LNCAP (cell line): Measurements from ENCODE around the gene ADGRG6.

ENCODE experiments used
- TF ChIP-seq, protein P1 (sequence below): fragments of 450-650 bp; IDR thresholded peaks from 2 replicates; pipeline ENCODE4 v1.5.1; 2017; ENCODE audit warnings: mild to moderate bottlenecking

Gene ADGRG6

DNA sequence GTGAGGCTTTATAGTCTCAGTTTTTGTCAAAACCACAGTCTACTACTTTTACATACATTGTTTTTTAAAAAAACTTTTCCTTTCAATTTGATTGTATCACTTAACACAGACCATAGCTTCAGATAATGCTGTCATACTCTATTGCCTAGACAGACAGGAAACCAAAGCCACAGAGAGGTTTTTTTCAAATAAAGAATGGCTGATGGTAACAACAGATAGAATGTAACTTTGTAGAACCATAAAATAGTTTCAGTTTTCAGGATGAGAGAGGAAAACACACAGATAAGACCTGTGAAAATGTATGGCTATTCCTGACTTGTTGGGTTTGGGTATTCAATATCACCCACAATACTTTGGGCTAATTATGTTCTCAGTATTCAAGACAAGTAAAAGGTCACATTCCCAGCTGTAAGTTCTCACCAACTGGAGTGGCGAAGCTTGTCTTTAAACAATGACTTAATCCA, 94.0 kb downstream of the ADGRG6 start:
- TF ChIP-seq, protein P1, sequence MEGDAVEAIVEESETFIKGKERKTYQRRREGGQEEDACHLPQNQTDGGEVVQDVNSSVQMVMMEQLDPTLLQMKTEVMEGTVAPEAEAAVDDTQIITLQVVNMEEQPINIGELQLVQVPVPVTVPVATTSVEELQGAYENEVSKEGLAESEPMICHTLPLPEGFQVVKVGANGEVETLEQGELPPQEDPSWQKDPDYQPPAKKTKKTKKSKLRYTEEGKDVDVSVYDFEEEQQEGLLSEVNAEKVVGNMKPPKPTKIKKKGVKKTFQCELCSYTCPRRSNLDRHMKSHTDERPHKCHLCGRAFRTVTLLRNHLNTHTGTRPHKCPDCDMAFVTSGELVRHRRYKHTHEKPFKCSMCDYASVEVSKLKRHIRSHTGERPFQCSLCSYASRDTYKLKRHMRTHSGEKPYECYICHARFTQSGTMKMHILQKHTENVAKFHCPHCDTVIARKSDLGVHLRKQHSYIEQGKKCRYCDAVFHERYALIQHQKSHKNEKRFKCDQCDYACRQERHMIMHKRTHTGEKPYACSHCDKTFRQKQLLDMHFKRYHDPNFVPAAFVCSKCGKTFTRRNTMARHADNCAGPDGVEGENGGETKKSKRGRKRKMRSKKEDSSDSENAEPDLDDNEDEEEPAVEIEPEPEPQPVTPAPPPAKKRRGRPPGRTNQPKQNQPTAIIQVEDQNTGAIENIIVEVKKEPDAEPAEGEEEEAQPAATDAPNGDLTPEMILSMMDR: no peak

DNA sequence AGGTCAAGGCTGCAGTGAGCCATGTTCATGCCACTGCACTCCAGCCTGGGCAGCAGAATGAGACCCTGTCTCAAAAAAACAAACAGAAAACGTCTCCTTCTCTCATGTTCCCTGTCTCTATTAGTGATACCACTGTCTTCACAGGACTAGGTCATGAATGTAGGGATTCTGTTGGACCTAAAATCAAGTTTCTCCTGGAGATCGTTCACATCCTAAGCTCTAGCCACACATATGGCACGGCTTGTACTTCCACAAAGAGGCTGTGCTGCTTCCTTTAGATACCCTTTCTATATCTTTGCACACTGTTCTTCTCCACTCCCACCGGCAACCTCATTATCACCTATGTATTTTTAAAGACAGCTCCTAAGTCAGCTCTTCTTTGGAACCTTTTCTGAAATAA, 96.5 kb downstream of the ADGRG6 start:
- TF ChIP-seq, protein P1: no peak

DNA sequence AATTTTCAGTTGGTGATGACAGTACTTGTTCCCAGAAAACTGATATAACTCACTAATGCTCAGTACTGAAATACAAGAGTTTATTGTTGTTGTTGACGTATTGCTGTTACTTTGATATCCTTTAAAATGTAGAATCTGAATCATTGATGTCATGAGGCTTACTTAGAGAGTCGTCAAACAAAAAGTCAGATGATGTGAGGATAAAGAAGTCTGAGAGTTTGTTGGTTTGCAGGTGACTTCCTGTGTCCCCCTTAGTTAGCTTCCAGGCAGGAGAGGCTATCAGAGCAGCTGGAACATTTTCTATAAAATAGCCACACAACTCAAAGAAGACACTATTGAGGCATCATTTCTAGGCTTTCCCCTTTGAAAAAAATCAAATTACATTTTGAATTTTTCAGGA, 97.9 kb downstream of the ADGRG6 start:
- TF ChIP-seq, protein P1: no peak

DNA sequence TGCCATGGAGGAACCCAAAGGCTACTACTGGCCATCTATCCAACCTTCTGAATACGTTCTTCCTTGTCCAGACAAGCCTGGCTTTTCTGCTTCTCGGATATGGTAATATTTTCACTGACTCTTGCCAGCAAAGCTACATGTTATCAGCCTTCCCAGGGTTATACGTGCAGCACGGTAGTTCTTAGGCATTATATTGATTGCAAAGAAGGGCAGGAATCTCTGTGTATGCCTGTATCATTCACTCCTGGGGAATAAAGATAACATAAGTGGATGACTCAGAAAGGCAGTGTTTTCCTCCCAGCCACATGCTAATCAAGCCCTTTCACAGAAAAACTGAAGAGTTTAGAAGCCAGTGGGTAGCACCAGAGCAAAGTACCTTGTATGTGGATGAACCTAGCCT, 98.7 kb downstream of the ADGRG6 start:
- TF ChIP-seq, protein P1: no peak

DNA sequence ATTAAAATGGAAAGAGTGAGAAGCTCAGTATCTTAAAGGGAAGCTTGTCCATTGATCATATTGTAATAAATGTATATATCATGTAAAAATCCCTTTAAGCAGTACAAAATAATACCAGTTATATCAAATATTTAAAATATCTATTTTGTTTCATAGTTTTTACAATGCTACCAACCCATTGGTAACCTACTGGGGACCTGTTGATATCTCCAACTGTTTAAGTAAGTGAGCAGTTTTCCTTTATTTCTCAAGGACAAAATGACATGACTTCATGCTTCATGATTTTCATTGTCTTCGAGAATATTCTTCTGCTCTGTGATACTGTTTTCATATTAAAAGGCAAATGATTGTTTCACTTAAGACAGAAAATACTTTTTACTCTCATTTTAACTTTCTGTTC, 100.0 kb downstream of the ADGRG6 start:
- TF ChIP-seq, protein P1: no peak

DNA sequence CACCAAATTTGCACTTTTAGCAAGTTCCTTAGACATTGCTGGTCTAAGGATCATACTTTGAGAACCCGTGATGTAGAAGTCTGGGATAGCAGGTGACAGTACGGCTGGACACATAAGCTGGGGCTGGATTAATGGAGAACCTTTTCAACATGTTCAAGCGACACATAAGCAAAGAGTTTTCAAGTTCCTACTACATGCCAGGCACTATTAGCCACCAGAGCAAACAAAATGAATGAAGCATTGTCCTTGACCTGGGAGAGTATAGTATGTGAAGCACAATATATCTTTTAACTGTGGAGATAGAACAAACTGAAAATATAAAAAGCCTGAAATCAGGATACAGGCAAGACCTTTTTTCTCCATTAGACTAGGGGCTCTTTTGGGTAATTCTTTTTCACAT, 102.9 kb downstream of the ADGRG6 start:
- TF ChIP-seq, protein P1: no peak

DNA sequence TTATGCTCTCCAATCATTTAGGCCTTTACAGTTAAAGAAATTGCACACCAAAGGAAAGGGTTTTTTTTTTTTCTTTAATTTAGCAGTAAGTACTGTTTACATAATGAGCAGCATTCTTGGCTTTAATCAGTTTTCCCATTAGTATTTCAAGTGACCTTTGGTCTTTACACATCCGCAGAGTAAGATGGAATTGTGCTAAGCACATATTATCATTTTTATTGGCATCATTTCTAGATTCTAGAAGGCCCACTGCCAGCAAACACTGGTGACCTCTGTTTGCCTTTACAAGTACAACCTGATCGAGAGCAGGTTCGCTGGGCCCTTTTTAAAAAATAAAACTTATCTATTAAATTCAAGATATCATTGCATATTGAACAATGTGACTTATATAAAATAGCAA, 104.3 kb downstream of the ADGRG6 start:
- TF ChIP-seq, protein P1: no peak

DNA sequence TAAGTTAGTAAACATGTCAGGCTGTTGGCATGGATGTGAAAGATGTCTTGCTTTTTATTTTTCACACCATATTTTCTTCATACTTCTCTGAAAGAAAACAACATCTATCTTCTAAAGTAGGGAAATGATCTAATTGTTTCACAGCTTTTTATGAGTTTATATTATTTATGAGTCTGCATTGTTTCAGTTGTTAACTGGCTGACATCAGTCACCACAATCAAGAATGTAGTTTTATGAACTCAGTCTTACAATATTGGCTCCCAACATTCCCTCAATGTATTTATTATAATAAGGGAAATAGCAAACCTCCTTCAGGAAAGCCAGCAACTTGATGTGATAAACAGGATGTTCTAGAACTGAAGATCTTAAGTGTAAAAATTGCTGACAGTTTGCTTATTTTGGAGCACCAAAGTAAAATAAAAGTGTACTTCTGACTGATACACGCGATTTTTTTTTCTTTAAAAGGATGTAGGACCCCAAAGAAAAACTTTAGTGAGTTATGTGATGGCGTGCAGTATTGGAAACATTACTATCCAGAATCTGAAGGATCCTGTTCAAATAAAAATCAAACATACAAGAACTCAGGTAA, 106.0 kb downstream of the ADGRG6 start:
- TF ChIP-seq, protein P1: no peak
